GM23338 (cell line): ENCODE data around the gene MYLK. TPM values are rescaled to one million over a fixed set of nuclear protein-coding genes. Genes with fewer than 3 reads are reported as not detected.

Experiments used
- ATAC-seq: fragments of 200-7000 bp; cut with Tn5 transposase; 3 replicates; pipeline ENCODE4 v1.9.1; 2020
- DNase-seq: peaks from one replicate; pipeline ENCODE4 v3.0.0-alpha.2; 2015; ENCODE audit warnings: low spot score
- H2AFZ ChIP-seq: fragments of 200-600 bp; sonication (generic); 2 replicates; pipeline ENCODE4 v1.8.0; 2016; ENCODE audit warnings: antibody characterized with exemption, mild to moderate bottlenecking, moderate library complexity
- H3F3A ChIP-seq: fragments of 200-600 bp; sonication (generic); replicated peaks from 2 replicates; pipeline ENCODE4 v1.8.0; 2017; ENCODE audit warnings: antibody characterized with exemption, mixed run types, low read depth
- H3K27ac ChIP-seq: fragments of 200-600 bp; sonication (generic); 2 replicates; pipeline ENCODE4 v1.6.1; 2016; ENCODE audit warnings: low read depth
- H3K27me3 ChIP-seq: fragments of 200-600 bp; sonication (generic); 2 replicates; pipeline ENCODE4 v1.8.0; 2016; ENCODE audit warnings: mild to moderate bottlenecking, mixed run types, moderate library complexity; ENCODE audit not compliant: insufficient read depth
- H3K36me3 ChIP-seq: fragments of 200-600 bp; sonication (generic); 2 replicates; pipeline ENCODE4 v1.8.0; 2016; ENCODE audit warnings: mild to moderate bottlenecking; ENCODE audit not compliant: insufficient read depth
- H3K4me1 ChIP-seq: fragments of 200-600 bp; sonication (generic); 2 replicates; pipeline ENCODE4 v1.8.0; 2016; ENCODE audit warnings: mild to moderate bottlenecking, moderate library complexity; ENCODE audit not compliant: insufficient read depth
- H3K4me2 ChIP-seq: fragments of 200-600 bp; sonication (generic); 2 replicates; pipeline ENCODE4 v1.7.1; 2017; ENCODE audit warnings: mixed run types
- H3K4me3 ChIP-seq: fragments of 200-600 bp; sonication (generic); 2 replicates; pipeline ENCODE4 v1.6.1; 2016; ENCODE audit warnings: mixed run types
- H3K79me2 ChIP-seq: fragments of 200-600 bp; sonication (generic); replicated peaks from 2 replicates; pipeline ENCODE4 v1.8.0; 2017; ENCODE audit warnings: mild to moderate bottlenecking; ENCODE audit not compliant: insufficient read depth
- H3K9me2 ChIP-seq: fragments of 200-600 bp; sonication (generic); 2 replicates; pipeline ENCODE4 v1.8.0; 2017; ENCODE audit not compliant: insufficient read depth
- H4K20me1 ChIP-seq: fragments of 200-600 bp; sonication (generic); replicated peaks from 2 replicates; pipeline ENCODE4 v1.8.0; 2017; ENCODE audit warnings: mild to moderate bottlenecking; ENCODE audit not compliant: insufficient read depth
- H3K27ac Mint-ChIP-seq: 2 replicates; pipeline ENCODE4 v1.8.0; 2020; ENCODE audit warnings: inconsistent platforms, mild to moderate bottlenecking, moderate library complexity, mixed read lengths
- H3K27me3 Mint-ChIP-seq: 3 replicates; pipeline ENCODE4 v1.8.0; 2022; ENCODE audit warnings: low read depth, mild to moderate bottlenecking, moderate library complexity, mixed read lengths, inconsistent platforms; ENCODE audit not compliant: insufficient read depth, poor library complexity
- H3K36me3 Mint-ChIP-seq: 3 replicates; pipeline ENCODE4 v1.8.0; 2021; ENCODE audit warnings: low read depth, mild to moderate bottlenecking, inconsistent platforms, moderate library complexity, mixed read lengths
- H3K4me1 Mint-ChIP-seq: 3 replicates; pipeline ENCODE4 v1.8.0; 2020; ENCODE audit warnings: mild to moderate bottlenecking, inconsistent platforms, mixed read lengths
- H3K4me3 Mint-ChIP-seq: 3 replicates; pipeline ENCODE4 v1.8.0; 2021; ENCODE audit warnings: moderate library complexity, mild to moderate bottlenecking, inconsistent platforms, mixed read lengths
- H3K9me3 Mint-ChIP-seq: 3 replicates; pipeline ENCODE4 v1.8.0; 2020; ENCODE audit warnings: moderate library complexity, mild to moderate bottlenecking, inconsistent platforms, mixed read lengths
- CREB1 ChIP-seq: fragments of 250-450 bp; sonication (Bioruptor Pico); IDR thresholded peaks from 2 replicates; pipeline ENCODE4 v1.5.0; 2020; ENCODE audit warnings: low read depth, mild to moderate bottlenecking, moderate library complexity
- CTCF ChIP-seq, 2 experiments: fragments of 200-600 bp in 1 of 2; sonication (generic) in 1 of 2; conservative IDR thresholded peaks; 2 replicates each; pipeline versions ENCODE4 v1.5.1 to v1.6.1; 2016 to 2017; ENCODE audit warnings: antibody characterized with exemption in 2 of 2, low read depth in 2 of 2, mild to moderate bottlenecking in 2 of 2, moderate library complexity in 1 of 2
- ETS1 ChIP-seq: IDR thresholded peaks from 2 replicates; pipeline ENCODE4 v1.6.1; 2016; ENCODE audit warnings: antibody characterized with exemption
- EZH2 ChIP-seq: fragments of 200-600 bp; sonication (generic); IDR thresholded peaks from one replicate; pipeline ENCODE4 v1.8.0; 2017; ENCODE audit warnings: antibody characterized with exemption, mild to moderate bottlenecking, low read depth; ENCODE audit not compliant: unreplicated experiment
- EZH2phosphoT487 ChIP-seq: fragments of 200-600 bp; sonication (generic); IDR thresholded peaks from one replicate; pipeline ENCODE4 v1.8.1; 2018; ENCODE audit warnings: antibody characterized with exemption; ENCODE audit not compliant: unreplicated experiment
- JUNB ChIP-seq: IDR thresholded peaks from one replicate; pipeline ENCODE4 v1.6.1; 2016; ENCODE audit warnings: antibody characterized with exemption; ENCODE audit not compliant: unreplicated experiment
- NANOG ChIP-seq: IDR thresholded peaks from 2 replicates; pipeline ENCODE4 v1.6.1; 2016; ENCODE audit warnings: antibody characterized with exemption, borderline replicate concordance
- POLR2AphosphoS5 ChIP-seq: IDR thresholded peaks from 2 replicates; pipeline ENCODE4 v1.6.1; 2016; ENCODE audit warnings: antibody characterized with exemption, low read depth
- REST ChIP-seq: IDR thresholded peaks from one replicate; pipeline ENCODE4 v1.6.1; 2018; ENCODE audit warnings: antibody characterized with exemption; ENCODE audit not compliant: unreplicated experiment
- STAT1 ChIP-seq: IDR thresholded peaks from one replicate; pipeline ENCODE4 v1.6.1; 2016; ENCODE audit warnings: antibody characterized with exemption; ENCODE audit not compliant: unreplicated experiment
- ZNF114 ChIP-seq: fragments of 250-450 bp; sonication (Bioruptor Pico); IDR thresholded peaks from 2 replicates; pipeline ENCODE4 v1.5.0; 2020; ENCODE audit warnings: mild to moderate bottlenecking, moderate library complexity
- ZNF331 ChIP-seq: fragments of 250-450 bp; sonication (Bioruptor Pico); IDR thresholded peaks from 2 replicates; pipeline ENCODE4 v1.5.0; 2020; ENCODE audit warnings: low read depth, mild to moderate bottlenecking, moderate library complexity
- ZNF462 ChIP-seq: fragments of 250-450 bp; sonication (Bioruptor Pico); IDR thresholded peaks from 2 replicates; pipeline ENCODE4 v1.5.0; 2020; ENCODE audit warnings: mild to moderate bottlenecking, moderate library complexity
- polyA plus RNA-seq: library from polyadenylated mRNA; unstranded; fragments of >200 nt; fragmentation: Nextera tagmentation; extraction: Ambion mirVana; gene quantifications from 2 replicates; pipeline ENCODE4 v1.2.1, GENCODE V29; 2016
- total RNA-seq: library from RNA; depleted of rRNA; stranded (reverse); fragments of >200 nt; shearing (Covaris generic); gene quantifications from 2 replicates; pipeline ENCODE4 v1.2.3, GENCODE V29; 2014

Gene MYLK
- total and polyA plus RNA-seq, 2 experiments from 2014 or later: 11.5 to 17.9 TPM

GRCh38 chr3:123859177-123859576 is 25.0 kb downstream of the MYLK start:
- ATAC-seq (no peak), DNase-seq (no peak)
- no peaks in the 10 kb centered on the region for H3K4me1 ChIP-seq
- H3K9me2 ChIP-seq: no peaks in the 10 kb centered on the region
- no peak overlapping the region for H2AFZ ChIP-seq
- no peaks in the 10 kb centered on the region for H3K27me3 ChIP-seq
- no peaks in the 10 kb centered on the region for H4K20me1 ChIP-seq
- Mint-ChIP-seq H3K27ac (no peak overlapping the region), H3K27me3 (peaks cover 3% of the 10 kb centered on the region), H3K36me3 (peaks cover under 1% of the 10 kb centered on the region; the same call in 1 of the 3 replicates), H3K4me3 (no peak overlapping the region), H3K9me3 (0 out of 3 replicates have a peak, but pooled peaks cover 4% of the 10 kb centered on the region), H3K4me1 (peaks cover 4% of the 10 kb centered on the region)
- H3K27ac ChIP-seq: no peak overlapping the region
- TF ChIP-seq JUNB (no peak), ZNF331 (CRISPR knock-in tag) (no peak), ZNF114 (CRISPR knock-in tag) (no peak), CREB1 (CRISPR knock-in tag) (no peak), REST (no peak), POLR2AphosphoS5 (no peak), EZH2 (no peak), EZH2phosphoT487 (no peak), STAT1 (no peak), NANOG (no peak), ETS1 (no peak), CTCF (conservative IDR thresholded peaks at IDR 0.05; ENCODE audit: low read depth in 2 of 2) (no peak), ZNF462 (CRISPR knock-in tag) (no peak)
- H3K4me3 ChIP-seq: no peak overlapping the region
- no peaks in the 10 kb centered on the region for H3F3A ChIP-seq
- H3K79me2 ChIP-seq: no peaks in the 10 kb centered on the region
- H3K36me3 ChIP-seq: no peaks in the 10 kb centered on the region
- H3K4me2 ChIP-seq: no peak overlapping the region
